Activated CD8-positive, alpha-beta memory T cell treated with anti-CD3 and anti-CD28 coated beads for 1 hour (primary cell): ENCODE results near the gene FOXO6.

ENCODE experiments used
- DNase-seq, 2 donors: peaks; one replicate each; pipeline ENCODE4 v3.0.0-alpha.2; 2020; ENCODE audit warnings: low read depth in 1 of 2; ENCODE audit errors: extremely low read depth in 1 of 2

FOXO6 gene

GRCh38 chr1:41380979-41381691 lies 19.9 kb downstream of the FOXO6 start:
- DNase-seq, result no peak

- DNase-seq, result no peak
Measured at GRCh38 chr1:41381692-41382479, 20.7 kb downstream of the FOXO6 start.

GRCh38 chr1:41382480-41383090 lies 21.4 kb downstream of the FOXO6 start:
- DNase-seq, result no peak

GRCh38 chr1:41383094-41383852 lies 22.0 kb downstream of the FOXO6 start:
- DNase-seq, result no peak

- no peak for DNase-seq
Measured at GRCh38 chr1:41384579-41384978, 23.3 kb downstream of the FOXO6 start.

- no peak for DNase-seq
Measured at GRCh38 chr1:41385398-41386195, 24.4 kb downstream of the FOXO6 start.

GRCh38 chr1:41386196-41386663 lies 25.0 kb downstream of the FOXO6 start:
- DNase-seq, result no peak

GRCh38 chr1:41387667-41388091 lies 26.4 kb downstream of the FOXO6 start:
- DNase-seq, result no peak

- DNase-seq, result no peak
Measured at GRCh38 chr1:41388510-41388909, 27.3 kb downstream of the FOXO6 start.

GRCh38 chr1:41389009-41389408 lies 27.8 kb downstream of the FOXO6 start:
- no peak for DNase-seq

- DNase-seq, result no peak
Measured at GRCh38 chr1:41390166-41390565, 28.9 kb downstream of the FOXO6 start.

- DNase-seq, result no peak
Measured at GRCh38 chr1:41390573-41390972, 29.3 kb downstream of the FOXO6 start.

GRCh38 chr1:41391834-41392527 lies 30.7 kb downstream of the FOXO6 start:
- DNase-seq, result no peak

GRCh38 chr1:41392528-41392924 lies 31.3 kb downstream of the FOXO6 start:
- DNase-seq, result no peak

- DNase-seq, result no peak
Measured at GRCh38 chr1:41393716-41394368, 32.6 kb downstream of the FOXO6 start.

- no peak for DNase-seq
Measured at GRCh38 chr1:41394369-41394744, 33.1 kb downstream of the FOXO6 start.

GRCh38 chr1:41394959-41395956 lies 34.0 kb downstream of the FOXO6 start:
- no peak for DNase-seq

- DNase-seq, result no peak
Measured at GRCh38 chr1:41396084-41396483, 34.9 kb downstream of the FOXO6 start.
